Osteoblast (primary cell): ENCODE measurements around the gene SLC37A2. TPM values are rescaled to one million over a fixed set of nuclear protein-coding genes. Genes with fewer than 3 reads are reported as not detected.
"Not testable (repeated sequence)": the region's sequence is repeated elsewhere in the genome, so short reads cannot be mapped to it uniquely, and the experiment has no call there.

Source experiments
- DNase-seq: peaks from one replicate; pipeline ENCODE4 v3.0.0; 2011; ENCODE audit warnings: low spot score, mixed read lengths; ENCODE audit not compliant: insufficient read length; ENCODE audit errors: missing footprints
- H2AFZ ChIP-seq: 2 replicates; pipeline ENCODE4 v1.6.0; 2011; ENCODE audit warnings: mild to moderate bottlenecking, low read length
- H3K27ac ChIP-seq: 2 replicates; pipeline ENCODE4 v1.5.1; 2011; ENCODE audit warnings: mild to moderate bottlenecking, low read depth, low read length, moderate library complexity
- H3K27me3 ChIP-seq: 2 replicates; pipeline ENCODE4 v1.6.0; 2012; ENCODE audit warnings: mild to moderate bottlenecking, control low read depth, inconsistent platforms, low read length, moderate library complexity; ENCODE audit not compliant: insufficient read depth
- H3K36me3 ChIP-seq: 2 replicates; pipeline ENCODE4 v1.5.1; 2011; ENCODE audit warnings: mild to moderate bottlenecking, low read length, control low read depth, moderate library complexity; ENCODE audit not compliant: insufficient read depth
- H3K4me1 ChIP-seq: 2 replicates; pipeline ENCODE4 v1.5.1; 2011; ENCODE audit warnings: mild to moderate bottlenecking, low read length, control low read depth, moderate library complexity; ENCODE audit not compliant: insufficient read depth
- H3K4me2 ChIP-seq: 2 replicates; pipeline ENCODE4 v1.6.0; 2011; ENCODE audit warnings: mild to moderate bottlenecking, low read length; ENCODE audit not compliant: insufficient read depth
- H3K4me3 ChIP-seq: fragments of 200-600 bp; sonication (generic); 3 replicates; pipeline ENCODE4 v1.5.1; 2012; ENCODE audit warnings: mild to moderate bottlenecking, low read length, inconsistent platforms; ENCODE audit not compliant: insufficient read depth
- H3K79me2 ChIP-seq: 2 replicates; pipeline ENCODE4 v1.6.0; 2012; ENCODE audit warnings: mild to moderate bottlenecking, low read length, control low read depth, inconsistent platforms; ENCODE audit not compliant: insufficient read depth
- H3K9me3 ChIP-seq: 2 replicates; pipeline ENCODE4 v1.5.1; 2011; ENCODE audit warnings: low read depth, low read length, control low read depth
- H4K20me1 ChIP-seq: 2 replicates; pipeline ENCODE4 v1.6.0; 2012; ENCODE audit warnings: mild to moderate bottlenecking, low read length, control low read depth; ENCODE audit not compliant: insufficient read depth
- CTCF ChIP-seq: IDR thresholded peaks from 2 replicates; pipeline ENCODE4 v1.5.1; 2011; ENCODE audit warnings: mild to moderate bottlenecking, low read depth, low read length, moderate library complexity; ENCODE audit errors: extremely low read depth
- total RNA-seq: library from RNA; depleted of rRNA; stranded (reverse); fragments of >200 nt; gene quantifications from 2 replicates; pipeline ENCODE4 v1.2.3, GENCODE V29; 2012

SLC37A2 gene
- total RNA-seq, 1 donor: 0.36 TPM

GRCh38 chr11:125052047-125052446 lies 11.1 kb upstream of the SLC37A2 start:
- Histone ChIP-seq H3K4me1 (no peaks in the 10 kb centered on the region), H3K36me3 (no peaks in the 10 kb centered on the region), H3K4me3 (no peak overlapping the region), H4K20me1 (no peaks in the 10 kb centered on the region), H3K79me2 (no peaks in the 10 kb centered on the region), H3K9me3 (no peaks in the 10 kb centered on the region), H3K4me2 (no peak overlapping the region), H3K27me3 (no peaks in the 10 kb centered on the region), H2AFZ (no peak overlapping the region), H3K27ac (no peak overlapping the region)
- no peak for TF ChIP-seq CTCF
- DNase-seq: no peak

GRCh38 chr11:125053167-125053566 lies 9.9 kb upstream of the SLC37A2 start:
- H4K20me1 ChIP-seq: no peaks in the 10 kb centered on the region
- H3K27me3 ChIP-seq: no peaks in the 10 kb centered on the region
- H3K4me2 ChIP-seq: no peak overlapping the region
- H3K4me3 ChIP-seq: no peak overlapping the region
- no peaks in the 10 kb centered on the region for H3K4me1 ChIP-seq
- no peaks in the 10 kb centered on the region for H3K9me3 ChIP-seq
- no peak for TF ChIP-seq CTCF
- H3K27ac ChIP-seq: no peak overlapping the region
- H3K36me3 ChIP-seq: no peaks in the 10 kb centered on the region
- H2AFZ ChIP-seq: no peak overlapping the region
- DNase-seq: no peak
- H3K79me2 ChIP-seq: no peaks in the 10 kb centered on the region

- Histone ChIP-seq H2AFZ (no peak overlapping the region), H3K9me3 (no peaks in the 10 kb centered on the region), H3K36me3 (no peaks in the 10 kb centered on the region), H3K27me3 (no peaks in the 10 kb centered on the region), H3K4me1 (no peaks in the 10 kb centered on the region), H3K79me2 (no peaks in the 10 kb centered on the region), H3K27ac (no peak overlapping the region), H3K4me2 (no peak overlapping the region), H4K20me1 (no peaks in the 10 kb centered on the region), H3K4me3 (no peak overlapping the region)
- DNase-seq: no peak
- TF ChIP-seq CTCF: no peak
Measured at GRCh38 chr11:125055107-125055715, 7.9 kb upstream of the SLC37A2 start.

- H3K27me3 ChIP-seq, DNase-seq, H4K20me1 ChIP-seq, H3K79me2 ChIP-seq, H3K4me3 ChIP-seq, H3K4me2 ChIP-seq, H3K4me1 ChIP-seq, H3K36me3 ChIP-seq, H2AFZ ChIP-seq, H3K27ac ChIP-seq, H3K9me3 ChIP-seq: not testable (repeated sequence)
Measured at GRCh38 chr11:125056111-125056510, 7.0 kb upstream of the SLC37A2 start.
